Stimulated activated CD4-positive, alpha-beta T cell treated with anti-CD3 and anti-CD28 coated beads, TNF-alpha, amount 100 ng/mL, for 1 hour (primary cell): ENCODE data around the gene ADAMTS14.
"Not testable (repeated sequence)": the region's sequence is repeated elsewhere in the genome, so short reads cannot be mapped to it uniquely, and the experiment has no call there.

Source experiments
- DNase-seq, 3 donors: peaks; one replicate each; pipeline ENCODE4 v3.0.0-alpha.2; 2020; ENCODE audit warnings: low read depth in 3 of 3, low spot score in 1 of 3

ADAMTS14 gene

DNA sequence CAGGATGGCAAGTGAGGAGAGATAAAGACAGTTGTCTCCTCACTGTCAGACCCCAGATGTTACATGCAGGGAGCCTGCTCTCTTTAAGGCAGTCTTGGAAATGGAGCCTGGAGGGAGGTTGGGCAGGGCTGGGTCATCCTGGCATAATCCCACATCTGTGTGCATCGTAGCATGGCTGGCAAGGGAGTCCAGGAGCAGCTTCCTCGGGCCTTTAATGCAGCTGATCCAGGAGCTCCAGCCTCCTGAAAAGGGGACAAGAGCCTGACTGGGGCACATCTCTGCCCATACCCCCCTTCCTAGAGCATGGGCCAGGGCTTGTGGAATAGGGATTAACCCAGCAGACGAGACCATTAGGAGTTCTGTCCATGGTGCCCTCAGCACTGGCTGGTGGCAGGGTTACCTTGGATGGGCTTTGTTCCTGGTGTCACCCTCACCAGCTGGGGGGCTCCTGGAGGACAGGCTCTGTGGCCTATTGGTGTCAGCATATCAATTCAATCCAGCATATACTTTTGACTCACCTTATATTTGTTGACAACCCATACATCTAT, 77.9 kb downstream of the ADAMTS14 start:
- DNase-seq = no peak

GRCh38 chr10:70751356-70751755, 79.0 kb downstream of the ADAMTS14 start:
- no peak for DNase-seq

DNA sequence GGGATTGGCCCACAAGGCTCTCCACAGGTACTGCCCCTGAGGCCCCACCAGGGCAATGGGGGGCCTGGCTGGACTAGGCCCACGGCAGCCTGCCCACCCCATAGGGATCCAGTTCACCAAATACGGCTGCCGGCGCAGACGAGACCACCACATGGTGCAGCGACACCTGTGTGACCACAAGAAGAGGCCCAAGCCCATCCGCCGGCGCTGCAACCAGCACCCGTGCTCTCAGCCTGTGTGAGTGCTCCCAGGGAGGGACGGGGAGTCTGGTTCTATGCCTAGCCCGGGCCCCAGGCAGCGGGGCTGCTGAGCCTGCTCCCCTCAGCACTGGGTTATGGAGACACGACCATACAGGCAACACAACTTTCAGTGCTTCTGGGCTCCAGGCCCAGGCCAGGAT, 79.7 kb downstream of the ADAMTS14 start:
- DNase-seq = no peak

- no peak for DNase-seq
These were observed 80.3 kb downstream of the ADAMTS14 start for GRCh38 chr10:70752571-70752970.

- DNase-seq = no peak
These were observed 80.8 kb downstream of the ADAMTS14 start for GRCh38 chr10:70753026-70753663.

- DNase-seq = no peak
These were observed 81.7 kb downstream of the ADAMTS14 start for GRCh38 chr10:70753841-70754621.

DNA sequence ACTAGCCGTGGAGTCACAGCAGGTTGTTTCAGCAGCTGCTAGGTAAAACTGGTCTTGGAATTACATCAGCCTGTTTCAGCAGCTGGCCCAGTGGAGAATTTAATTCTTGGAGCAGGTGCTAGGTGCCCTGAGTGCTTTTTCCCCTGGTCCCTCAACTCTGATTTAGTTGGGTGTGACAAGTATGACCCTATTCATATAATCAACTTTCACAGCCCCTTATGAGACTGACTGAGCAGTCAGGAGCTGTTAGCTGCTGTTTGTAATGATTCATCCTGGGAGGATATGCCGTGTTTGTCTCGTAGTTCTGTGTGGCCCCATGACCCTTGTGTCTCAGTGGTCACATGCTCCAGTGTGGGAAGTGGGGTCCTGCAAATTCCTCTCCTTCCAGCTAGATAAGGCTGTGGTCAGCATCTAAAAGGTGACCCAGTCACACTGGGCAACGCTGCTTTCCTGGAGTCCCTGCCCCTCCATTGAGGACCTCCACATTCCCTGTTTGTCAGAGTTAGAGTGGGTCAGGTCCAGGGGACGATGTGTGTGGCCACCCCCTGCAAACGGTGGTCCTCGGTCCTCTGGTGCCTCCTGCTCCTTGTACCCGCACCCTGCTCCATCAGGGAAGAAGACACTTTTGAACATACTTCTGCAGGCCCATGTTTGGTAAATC, 84.5 kb downstream of the ADAMTS14 start:
- no peak for DNase-seq

GRCh38 chr10:70757856-70758255, 85.5 kb downstream of the ADAMTS14 start:
- no peak for DNase-seq

DNA sequence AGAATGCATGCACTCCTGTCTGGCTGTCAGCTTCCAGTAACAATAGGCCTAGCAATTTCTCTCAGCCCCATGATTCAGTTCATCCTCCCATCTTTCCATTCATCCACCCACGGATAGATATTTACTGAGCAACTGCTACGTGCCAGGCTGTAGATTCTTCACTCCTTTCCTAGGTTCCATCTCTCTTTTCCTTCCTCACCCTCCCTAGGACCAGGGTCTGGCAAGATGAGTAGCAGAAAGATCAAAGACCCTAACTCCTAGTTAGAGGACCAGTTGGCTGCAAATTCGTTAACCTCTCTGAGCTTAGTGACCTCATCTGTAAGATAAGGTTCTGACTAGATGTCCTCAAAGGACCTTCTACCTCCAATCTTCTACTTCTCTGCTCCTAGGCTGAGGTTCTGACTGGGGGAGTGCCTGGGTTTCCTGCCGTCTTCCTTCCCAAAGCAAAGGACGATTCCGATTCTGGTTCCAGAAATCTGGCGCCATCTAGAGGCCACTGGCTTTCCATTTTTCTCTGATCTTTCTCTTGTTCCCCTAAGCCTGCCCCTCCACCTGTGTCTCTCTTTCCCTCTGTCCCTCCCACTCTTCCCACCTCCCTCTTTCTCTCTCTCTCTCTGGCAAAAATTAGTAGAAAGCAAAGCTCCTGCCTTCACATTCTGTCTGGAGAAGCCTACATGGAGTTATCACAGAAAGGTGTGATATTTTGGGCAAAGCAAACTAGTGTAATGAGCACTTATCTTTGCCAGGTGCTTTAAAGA, 86.6 kb downstream of the ADAMTS14 start:
- DNase-seq = peak in 2 of 3 donors; percentile 36 to 37

- DNase-seq = no peak
These were observed 87.5 kb downstream of the ADAMTS14 start for GRCh38 chr10:70759781-70760180.

DNA sequence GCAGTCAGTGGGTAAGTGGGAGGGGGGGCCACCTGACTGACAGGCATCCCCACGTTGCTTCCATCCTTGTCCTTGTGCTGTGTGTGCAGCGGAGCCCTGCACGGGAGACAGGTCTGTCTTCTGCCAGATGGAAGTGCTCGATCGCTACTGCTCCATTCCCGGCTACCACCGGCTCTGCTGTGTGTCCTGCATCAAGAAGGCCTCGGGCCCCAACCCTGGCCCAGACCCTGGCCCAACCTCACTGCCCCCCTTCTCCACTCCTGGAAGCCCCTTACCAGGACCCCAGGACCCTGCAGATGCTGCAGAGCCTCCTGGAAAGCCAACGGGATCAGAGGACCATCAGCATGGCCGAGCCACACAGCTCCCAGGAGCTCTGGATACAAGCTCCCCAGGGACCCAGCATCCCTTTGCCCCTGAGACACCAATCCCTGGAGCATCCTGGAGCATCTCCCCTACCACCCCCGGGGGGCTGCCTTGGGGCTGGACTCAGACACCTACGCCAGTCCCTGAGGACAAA, 88.0 kb downstream of the ADAMTS14 start:
- DNase-seq = no peak

DNA sequence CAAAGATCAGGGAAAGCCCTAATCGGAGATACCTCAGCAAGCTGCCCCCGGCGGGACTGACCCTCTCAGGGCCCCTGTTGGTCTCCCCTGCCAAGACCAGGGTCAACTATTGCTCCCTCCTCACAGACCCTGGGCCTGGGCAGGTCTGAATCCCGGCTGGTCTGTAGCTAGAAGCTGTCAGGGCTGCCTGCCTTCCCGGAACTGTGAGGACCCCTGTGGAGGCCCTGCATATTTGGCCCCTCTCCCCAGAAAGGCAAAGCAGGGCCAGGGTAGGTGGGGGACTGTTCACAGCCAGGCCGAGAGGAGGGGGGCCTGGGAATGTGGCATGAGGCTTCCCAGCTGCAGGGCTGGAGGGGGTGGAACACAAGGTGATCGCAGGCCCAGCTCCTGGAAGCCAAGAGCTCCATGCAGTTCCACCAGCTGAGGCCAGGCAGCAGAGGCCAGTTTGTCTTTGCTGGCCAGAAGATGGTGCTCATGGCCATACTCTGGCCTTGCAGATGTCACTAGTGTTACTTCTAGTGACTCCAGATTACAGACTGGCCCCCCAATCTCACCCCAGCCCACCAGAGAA, 88.8 kb downstream of the ADAMTS14 start:
- no peak for DNase-seq

GRCh38 chr10:70761727-70762350, 89.5 kb downstream of the ADAMTS14 start:
- no peak for DNase-seq

DNA sequence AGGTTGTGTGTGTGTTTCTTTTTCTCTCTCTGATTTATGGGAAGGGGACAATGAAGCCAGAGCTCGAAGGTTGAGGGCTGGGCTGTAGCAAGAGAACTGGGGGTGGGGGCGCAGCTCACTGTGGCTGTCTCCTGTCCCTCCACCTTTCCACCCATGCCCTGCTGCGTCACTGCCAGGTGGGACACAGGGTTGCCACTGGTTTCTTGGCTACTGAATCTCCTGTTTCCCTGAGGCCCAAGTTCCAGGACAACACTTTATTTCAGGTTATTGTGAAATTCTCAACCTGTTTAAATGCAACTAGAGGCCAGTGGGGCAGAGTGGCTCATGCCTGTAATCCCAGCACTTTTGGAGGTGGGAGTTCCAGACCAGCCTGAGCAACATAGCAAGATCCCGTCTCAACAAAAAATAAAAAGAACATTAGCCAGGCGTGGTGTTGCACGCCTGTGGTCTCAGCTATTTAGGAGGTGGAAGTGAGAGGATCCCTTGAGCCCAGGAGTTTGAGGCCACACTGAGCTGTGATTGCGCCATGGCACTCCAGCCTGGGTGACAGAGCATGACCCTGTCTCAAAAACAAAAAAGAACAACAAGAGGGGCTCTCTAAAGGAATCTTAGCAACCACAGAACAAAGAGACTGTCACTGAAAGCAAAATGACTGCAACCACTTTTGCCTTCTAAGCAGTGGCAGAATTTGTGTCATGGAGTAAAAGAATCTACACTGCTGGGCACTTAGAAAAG, 90.3 kb downstream of the ADAMTS14 start:
- no peak for DNase-seq

DNA sequence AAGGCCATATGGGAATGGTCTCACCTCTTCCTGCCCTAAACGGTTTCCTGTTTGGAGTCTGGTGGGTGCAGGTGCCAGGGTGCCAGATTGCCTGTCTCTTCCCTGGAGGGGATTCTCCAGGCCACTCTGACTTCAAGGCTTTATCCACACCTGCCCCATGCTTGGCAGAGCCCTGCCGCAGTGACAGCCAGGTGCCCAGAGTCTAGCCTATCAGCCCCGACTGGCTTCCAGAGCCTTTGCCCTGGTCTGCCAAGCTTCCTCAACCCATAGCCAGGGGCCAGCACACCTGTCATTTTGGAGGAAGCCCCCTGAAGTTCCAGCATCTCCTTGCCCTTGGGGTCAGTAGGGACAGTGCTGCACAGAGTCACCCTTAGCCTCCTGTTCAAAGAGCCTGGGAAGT, 91.3 kb downstream of the ADAMTS14 start:
- DNase-seq = no peak

GRCh38 chr10:70765794-70766594, 93.7 kb downstream of the ADAMTS14 start:
- no peak for DNase-seq

DNA sequence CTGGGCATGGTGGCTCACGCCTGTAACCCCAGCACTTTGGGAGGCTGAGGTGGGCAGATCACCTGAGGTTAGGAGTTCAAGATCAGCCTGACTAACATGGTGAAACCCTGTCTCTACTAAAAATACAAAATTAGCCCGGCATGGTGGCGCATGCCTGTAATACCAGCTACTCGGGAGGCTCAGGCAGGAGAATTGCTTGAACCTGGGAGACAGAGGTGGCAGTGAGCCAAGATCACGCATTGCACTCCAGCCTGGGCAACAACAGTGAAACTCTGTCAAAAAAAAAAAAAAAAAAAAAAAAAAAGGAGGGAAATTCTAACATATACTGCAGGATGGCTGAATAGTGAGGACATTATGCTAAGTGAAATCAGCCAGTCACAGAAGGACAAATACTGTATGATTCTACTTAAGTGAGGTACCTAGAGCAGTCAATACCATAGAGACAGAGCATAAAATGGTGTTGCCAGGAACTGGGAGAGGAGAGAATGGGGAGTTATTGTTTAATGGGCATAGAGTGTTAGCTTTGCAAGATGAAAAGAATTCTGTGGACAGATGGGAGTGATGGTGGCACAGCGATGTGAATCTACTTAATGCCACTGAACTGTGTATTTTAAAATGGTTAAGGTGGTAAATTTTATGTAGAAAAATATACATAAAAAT, 95.8 kb downstream of the ADAMTS14 start:
- DNase-seq = not testable (repeated sequence)

DNA sequence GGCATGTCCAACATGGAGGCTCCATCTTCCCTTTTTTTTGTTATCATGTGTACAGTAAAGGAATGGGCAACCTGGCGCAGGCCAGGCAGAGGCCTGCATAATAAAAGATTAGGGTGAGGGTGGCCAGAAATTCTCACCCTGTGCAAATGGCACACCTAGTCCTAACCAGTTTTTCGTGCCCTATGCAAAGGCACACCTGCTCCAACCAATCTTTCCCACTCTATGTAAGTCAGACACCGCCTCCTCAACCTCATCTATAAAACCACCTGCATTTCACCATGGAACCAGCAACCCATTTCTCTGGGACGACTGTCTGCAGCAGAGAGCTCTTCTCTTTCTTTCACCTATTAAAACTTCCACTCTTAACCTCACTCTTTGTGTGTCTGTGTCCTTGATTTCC, 96.8 kb downstream of the ADAMTS14 start:
- DNase-seq = no peak
